Measurements from ENCODE around the gene BIRC3.

The BIRC3 gene

GRCh38 chr11:102280245-102280833 is 36.9 kb upstream of the BIRC3 start:
- H3K4me1 ChIP-seq (ENCODE audit: control insufficient read depth, low read depth, low read length): peaks cover 2% of the 10 kb centered on the region
- no peak overlapping the region for H2BK5ac ChIP-seq (ENCODE audit: low read length)
- H2AK5ac ChIP-seq (ENCODE audit: low read length): no peak overlapping the region
- H3K23ac ChIP-seq (ENCODE audit: low read length): no peak overlapping the region
- no peak overlapping the region for H3K4me3 ChIP-seq (ENCODE audit: low read length)
- H3K27ac ChIP-seq (ENCODE audit: low read depth, low read length): no peak overlapping the region
- no peaks in the 10 kb centered on the region for H3K36me3 ChIP-seq (ENCODE audit: control insufficient read depth, insufficient read depth, low read length)
- H4K8ac ChIP-seq (ENCODE audit: low read depth, low read length): no peak overlapping the region
- no peak overlapping the region for H2BK120ac ChIP-seq (ENCODE audit: low read depth, low read length)
- WGBS (ENCODE audit: extremely low coverage, insufficient coverage, low lambda C conversion rate): no CpG with 5 or more reads among the region's 4 CpGs
- no peak overlapping the region for H4K5ac ChIP-seq (ENCODE audit: low read length)
- H3K27me3 ChIP-seq (ENCODE audit: insufficient read depth, low read length, poor library complexity): no peaks in the 10 kb centered on the region
- no peak overlapping the region for H3K4me2 ChIP-seq (ENCODE audit: low read length)
- no peak overlapping the region for H2BK15ac ChIP-seq (replicated peaks; ENCODE audit: low read depth)
- no peak overlapping the region for H3K4ac ChIP-seq (ENCODE audit: low read depth, low read length)
- H3K56ac ChIP-seq (ENCODE audit: low read length): no peak overlapping the region
- no peak for DNase-seq
- no peaks in the 10 kb centered on the region for H3K79me2 ChIP-seq (ENCODE audit: control insufficient read depth, insufficient read depth, low read length)
- H3K9ac ChIP-seq (ENCODE audit: low read length): no peak overlapping the region
- no peaks in the 10 kb centered on the region for H3K79me1 ChIP-seq (ENCODE audit: low read length)
- no peak overlapping the region for H3K18ac ChIP-seq (ENCODE audit: low read length)

- Histone ChIP-seq H3K18ac (ENCODE audit: low read length) (no peak overlapping the region), H2BK5ac (ENCODE audit: low read length) (no peak overlapping the region), H4K5ac (ENCODE audit: low read length) (no peak overlapping the region), H3K56ac (ENCODE audit: low read length) (no peak overlapping the region), H3K79me1 (ENCODE audit: low read length) (no peaks in the 10 kb centered on the region), H3K23ac (ENCODE audit: low read length) (no peak overlapping the region), H2AK5ac (ENCODE audit: low read length) (no peak overlapping the region), H3K4me1 (ENCODE audit: control insufficient read depth, low read depth, low read length) (peaks cover 2% of the 10 kb centered on the region), H3K4ac (ENCODE audit: low read depth, low read length) (no peak overlapping the region), H2BK15ac (replicated peaks; ENCODE audit: low read depth) (no peak overlapping the region), H3K4me3 (ENCODE audit: low read length) (no peak overlapping the region), H4K8ac (ENCODE audit: low read depth, low read length) (no peak overlapping the region), H3K27ac (ENCODE audit: low read depth, low read length) (no peak overlapping the region), H3K27me3 (ENCODE audit: insufficient read depth, low read length, poor library complexity) (no peaks in the 10 kb centered on the region), H3K9ac (ENCODE audit: low read length) (no peak overlapping the region), H3K36me3 (ENCODE audit: control insufficient read depth, insufficient read depth, low read length) (no peaks in the 10 kb centered on the region), H3K79me2 (ENCODE audit: control insufficient read depth, insufficient read depth, low read length) (no peaks in the 10 kb centered on the region), H2BK120ac (ENCODE audit: low read depth, low read length) (no peak overlapping the region), H3K4me2 (ENCODE audit: low read length) (no peak overlapping the region)
- no CpG with 5 or more reads among the region's 1 CpG for WGBS (ENCODE audit: extremely low coverage, insufficient coverage, low lambda C conversion rate)
- no peak for DNase-seq
Observed at GRCh38 chr11:102283116-102283485, 34.2 kb upstream of the BIRC3 start.

GRCh38 chr11:102284008-102284407 is 33.3 kb upstream of the BIRC3 start:
- Histone ChIP-seq H3K4me3 (ENCODE audit: low read length) (no peak overlapping the region), H2AK5ac (ENCODE audit: low read length) (no peak overlapping the region), H3K27ac (ENCODE audit: low read depth, low read length) (no peak overlapping the region), H3K79me2 (ENCODE audit: control insufficient read depth, insufficient read depth, low read length) (no peaks in the 10 kb centered on the region), H4K8ac (ENCODE audit: low read depth, low read length) (no peak overlapping the region), H3K36me3 (ENCODE audit: control insufficient read depth, insufficient read depth, low read length) (no peaks in the 10 kb centered on the region), H3K18ac (ENCODE audit: low read length) (no peak overlapping the region), H3K27me3 (ENCODE audit: insufficient read depth, low read length, poor library complexity) (no peaks in the 10 kb centered on the region), H2BK15ac (replicated peaks; ENCODE audit: low read depth) (no peak overlapping the region), H3K4me2 (ENCODE audit: low read length) (no peak overlapping the region), H3K4me1 (ENCODE audit: control insufficient read depth, low read depth, low read length) (peaks cover 2% of the 10 kb centered on the region), H2BK120ac (ENCODE audit: low read depth, low read length) (no peak overlapping the region), H2BK5ac (ENCODE audit: low read length) (no peak overlapping the region), H4K5ac (ENCODE audit: low read length) (no peak overlapping the region), H3K9ac (ENCODE audit: low read length) (no peak overlapping the region), H3K4ac (ENCODE audit: low read depth, low read length) (no peak overlapping the region), H3K56ac (ENCODE audit: low read length) (no peak overlapping the region), H3K79me1 (ENCODE audit: low read length) (no peaks in the 10 kb centered on the region), H3K23ac (ENCODE audit: low read length) (no peak overlapping the region)
- no peak for DNase-seq
- WGBS (ENCODE audit: extremely low coverage, insufficient coverage, low lambda C conversion rate): no CpG with 5 or more reads among the region's 3 CpGs

DNA sequence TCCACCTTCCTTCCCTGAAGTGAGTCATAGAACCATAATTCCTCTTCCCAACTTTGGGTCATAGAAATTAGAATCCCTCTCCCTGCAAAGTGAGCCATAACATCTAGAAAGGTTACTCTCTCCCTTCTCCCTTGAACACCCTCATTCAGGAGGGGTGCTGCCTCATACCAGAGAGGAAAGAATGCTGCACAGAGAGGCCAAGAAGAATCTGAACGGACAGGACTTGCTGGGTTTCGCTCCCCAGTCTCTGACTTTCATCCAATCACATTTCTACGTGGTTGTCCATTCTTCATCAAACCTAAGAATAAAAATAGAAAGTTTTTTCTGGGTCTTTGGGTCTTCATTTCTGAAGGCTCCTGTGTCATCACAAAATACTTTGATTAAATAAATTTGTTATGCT is 31.0 kb upstream of the BIRC3 start:
- H3K79me2 ChIP-seq (ENCODE audit: control insufficient read depth, insufficient read depth, low read length): no peaks in the 10 kb centered on the region
- H3K36me3 ChIP-seq (ENCODE audit: control insufficient read depth, insufficient read depth, low read length): no peaks in the 10 kb centered on the region
- no peak overlapping the region for H4K5ac ChIP-seq (ENCODE audit: low read length)
- no peak overlapping the region for H3K4me2 ChIP-seq (ENCODE audit: low read length)
- WGBS (ENCODE audit: extremely low coverage, insufficient coverage, low lambda C conversion rate): no CpG with 5 or more reads among the region's 3 CpGs
- H2BK5ac ChIP-seq (ENCODE audit: low read length): no peak overlapping the region
- H3K27me3 ChIP-seq (ENCODE audit: insufficient read depth, low read length, poor library complexity): no peaks in the 10 kb centered on the region
- H4K8ac ChIP-seq (ENCODE audit: low read depth, low read length): no peak overlapping the region
- no peak overlapping the region for H3K4me3 ChIP-seq (ENCODE audit: low read length)
- H2BK15ac ChIP-seq (replicated peaks; ENCODE audit: low read depth): no peak overlapping the region
- H2AK5ac ChIP-seq (ENCODE audit: low read length): no peak overlapping the region
- H3K56ac ChIP-seq (ENCODE audit: low read length): no peak overlapping the region
- no peak for DNase-seq
- no peaks in the 10 kb centered on the region for H3K4me1 ChIP-seq (ENCODE audit: control insufficient read depth, low read depth, low read length)
- H3K23ac ChIP-seq (ENCODE audit: low read length): no peak overlapping the region
- H3K27ac ChIP-seq (ENCODE audit: low read depth, low read length): no peak overlapping the region
- no peak overlapping the region for H3K18ac ChIP-seq (ENCODE audit: low read length)
- H3K4ac ChIP-seq (ENCODE audit: low read depth, low read length): no peak overlapping the region
- H2BK120ac ChIP-seq (ENCODE audit: low read depth, low read length): no peak overlapping the region
- H3K9ac ChIP-seq (ENCODE audit: low read length): no peak overlapping the region
- H3K79me1 ChIP-seq (ENCODE audit: low read length): no peaks in the 10 kb centered on the region

GRCh38 chr11:102287964-102288724 is 29.1 kb upstream of the BIRC3 start:
- no peak overlapping the region for H2AK5ac ChIP-seq (ENCODE audit: low read length)
- no peaks in the 10 kb centered on the region for H3K4me1 ChIP-seq (ENCODE audit: control insufficient read depth, low read depth, low read length)
- H2BK15ac ChIP-seq (replicated peaks; ENCODE audit: low read depth): no peak overlapping the region
- H3K36me3 ChIP-seq (ENCODE audit: control insufficient read depth, insufficient read depth, low read length): no peaks in the 10 kb centered on the region
- no peak overlapping the region for H3K56ac ChIP-seq (ENCODE audit: low read length)
- no peak overlapping the region for H4K8ac ChIP-seq (ENCODE audit: low read depth, low read length)
- no peak overlapping the region for H3K4me3 ChIP-seq (ENCODE audit: low read length)
- peak; percentile 78 for DNase-seq
- H3K23ac ChIP-seq (ENCODE audit: low read length): no peak overlapping the region
- no peak overlapping the region for H3K27ac ChIP-seq (ENCODE audit: low read depth, low read length)
- no peak overlapping the region for H3K18ac ChIP-seq (ENCODE audit: low read length)
- no peaks in the 10 kb centered on the region for H3K79me2 ChIP-seq (ENCODE audit: control insufficient read depth, insufficient read depth, low read length)
- no CpG with 5 or more reads among the region's 13 CpGs for WGBS (ENCODE audit: extremely low coverage, insufficient coverage, low lambda C conversion rate)
- no peak overlapping the region for H3K4ac ChIP-seq (ENCODE audit: low read depth, low read length)
- no peaks in the 10 kb centered on the region for H3K79me1 ChIP-seq (ENCODE audit: low read length)
- no peak overlapping the region for H2BK120ac ChIP-seq (ENCODE audit: low read depth, low read length)
- no peak overlapping the region for H2BK5ac ChIP-seq (ENCODE audit: low read length)
- H4K5ac ChIP-seq (ENCODE audit: low read length): no peak overlapping the region
- no peak overlapping the region for H3K9ac ChIP-seq (ENCODE audit: low read length)
- H3K27me3 ChIP-seq (ENCODE audit: insufficient read depth, low read length, poor library complexity): no peaks in the 10 kb centered on the region
- no peak overlapping the region for H3K4me2 ChIP-seq (ENCODE audit: low read length)

- Histone ChIP-seq H3K4me1 (ENCODE audit: control insufficient read depth, low read depth, low read length) (no peaks in the 10 kb centered on the region), H3K27ac (ENCODE audit: low read depth, low read length) (no peak overlapping the region), H3K4me2 (ENCODE audit: low read length) (no peak overlapping the region), H3K9ac (ENCODE audit: low read length) (no peak overlapping the region), H2BK15ac (replicated peaks; ENCODE audit: low read depth) (no peak overlapping the region), H2AK5ac (ENCODE audit: low read length) (no peak overlapping the region), H3K27me3 (ENCODE audit: insufficient read depth, low read length, poor library complexity) (no peaks in the 10 kb centered on the region), H2BK120ac (ENCODE audit: low read depth, low read length) (no peak overlapping the region), H3K18ac (ENCODE audit: low read length) (no peak overlapping the region), H3K23ac (ENCODE audit: low read length) (no peak overlapping the region), H3K56ac (ENCODE audit: low read length) (no peak overlapping the region), H3K4me3 (ENCODE audit: low read length) (no peak overlapping the region), H3K79me1 (ENCODE audit: low read length) (no peaks in the 10 kb centered on the region), H3K4ac (ENCODE audit: low read depth, low read length) (no peak overlapping the region), H4K8ac (ENCODE audit: low read depth, low read length) (no peak overlapping the region), H3K79me2 (ENCODE audit: control insufficient read depth, insufficient read depth, low read length) (no peaks in the 10 kb centered on the region), H2BK5ac (ENCODE audit: low read length) (no peak overlapping the region), H3K36me3 (ENCODE audit: control insufficient read depth, insufficient read depth, low read length) (no peaks in the 10 kb centered on the region), H4K5ac (ENCODE audit: low read length) (no peak overlapping the region)
- DNase-seq: no peak
- WGBS (ENCODE audit: extremely low coverage, insufficient coverage, low lambda C conversion rate): no CpG with 5 or more reads among the region's 3 CpGs
Observed at GRCh38 chr11:102288725-102289083, 28.6 kb upstream of the BIRC3 start.

Measured in mesendoderm (in vitro differentiated cells).